Measurements from ENCODE around the gene ANXA5.

DNA sequence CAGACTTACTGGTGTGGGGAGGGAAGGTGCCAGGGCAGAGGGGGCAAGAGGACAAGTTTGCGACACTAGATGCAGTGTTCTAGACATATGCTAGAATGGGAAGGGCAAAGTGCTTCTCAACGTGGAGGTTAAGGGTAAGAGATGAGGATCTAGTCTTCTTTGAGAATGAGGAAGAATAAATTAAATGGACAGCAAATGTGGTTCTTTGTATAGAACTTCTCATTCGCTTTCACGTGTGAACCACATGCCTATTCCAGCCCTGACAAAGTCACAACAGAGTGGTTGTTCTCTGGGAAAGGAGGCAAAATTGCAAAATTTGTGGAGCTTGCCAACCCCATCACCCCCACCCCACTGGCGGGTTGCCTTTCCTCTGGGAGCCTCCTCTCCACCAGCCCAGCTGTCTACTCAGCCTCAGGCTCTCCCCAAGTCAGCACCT is 1.5 kb upstream of the ANXA5 start:
- TF ChIP-seq CTCF (IDR thresholded peaks at IDR 0.05; ENCODE audit: borderline replicate concordance, extremely low read depth, low read length, poor library complexity, severe bottlenecking) (no peak), EZH2 (IDR thresholded peaks at IDR 0.05; ENCODE audit: borderline replicate concordance, low read depth, low read length, severe bottlenecking) (no peak)
